H9 (cell line): Measurements from ENCODE around the gene ACCSL. TPM values are rescaled to one million over a fixed set of nuclear protein-coding genes. Genes with fewer than 3 reads are reported as not detected.

Experiments
- DNase-seq: peaks from one replicate; pipeline ENCODE4 v3.0.0-alpha.2; 2017
- H2AFZ ChIP-seq: one replicate; pipeline ENCODE4 v1.6.1; 2013; ENCODE audit warnings: mild to moderate bottlenecking, low read length, control low read depth, moderate library complexity
- H2AK5ac ChIP-seq: 2 replicates; pipeline ENCODE4 v1.6.1; 2013; ENCODE audit warnings: low read length, control low read depth, mixed read lengths; ENCODE audit not compliant: insufficient read length
- H2BK120ac ChIP-seq: one replicate; pipeline ENCODE4 v1.6.1; 2013; ENCODE audit warnings: low read depth, mild to moderate bottlenecking, low read length, control low read depth, inconsistent platforms; ENCODE audit not compliant: poor library complexity, severe bottlenecking
- H2BK12ac ChIP-seq: 2 replicates; pipeline ENCODE4 v1.6.1; 2013; ENCODE audit warnings: low read length, control low read depth, mixed read lengths, low read depth; ENCODE audit not compliant: insufficient read length
- H2BK15ac ChIP-seq: 2 replicates; pipeline ENCODE4 v1.6.1; 2013; ENCODE audit warnings: low read depth, low read length, control low read depth
- H2BK20ac ChIP-seq: one replicate; pipeline ENCODE4 v1.6.1; 2013; ENCODE audit warnings: low read depth, mild to moderate bottlenecking, low read length, control low read depth, inconsistent platforms; ENCODE audit not compliant: poor library complexity, severe bottlenecking
- H2BK5ac ChIP-seq: 2 replicates; pipeline ENCODE4 v1.6.1; 2013; ENCODE audit warnings: low read length, control low read depth, mixed read lengths; ENCODE audit not compliant: insufficient read length
- H3K14ac ChIP-seq: 2 replicates; pipeline ENCODE4 v1.6.1; 2013; ENCODE audit warnings: low read length, control low read depth; ENCODE audit not compliant: insufficient read depth
- H3K18ac ChIP-seq: 2 replicates; pipeline ENCODE4 v1.6.1; 2013; ENCODE audit warnings: low read depth, mild to moderate bottlenecking, mixed read lengths, low read length, control low read depth; ENCODE audit not compliant: insufficient read length
- H3K23ac ChIP-seq: 2 replicates; pipeline ENCODE4 v1.6.1; 2013; ENCODE audit warnings: low read length, control low read depth, mixed read lengths, low read depth; ENCODE audit not compliant: insufficient read length
- H3K23me2 ChIP-seq: 2 replicates; pipeline ENCODE4 v1.6.1; 2013; ENCODE audit warnings: low read depth, mild to moderate bottlenecking, mixed read lengths, low read length, control low read depth; ENCODE audit not compliant: insufficient read length, poor library complexity, severe bottlenecking
- H3K27ac ChIP-seq: 2 replicates; pipeline ENCODE4 v1.5.1; 2013; ENCODE audit warnings: low read length, control low read depth, mixed read lengths, low read depth; ENCODE audit not compliant: insufficient read length
- H3K27me3 ChIP-seq: 2 replicates; pipeline ENCODE4 v1.6.1; 2013; ENCODE audit warnings: low read length, control low read depth, inconsistent platforms; ENCODE audit not compliant: insufficient read depth
- H3K4ac ChIP-seq: 2 replicates; pipeline ENCODE4 v1.6.1; 2013; ENCODE audit warnings: low read depth, mild to moderate bottlenecking, control low read depth, inconsistent platforms, low read length, moderate library complexity
- H3K4me1 ChIP-seq: 2 replicates; pipeline ENCODE4 v1.6.1; 2013; ENCODE audit warnings: low read length, control low read depth, inconsistent platforms; ENCODE audit not compliant: insufficient read depth
- H3K4me2 ChIP-seq: 2 replicates; pipeline ENCODE4 v1.6.1; 2013; ENCODE audit warnings: low read length, control low read depth, mixed read lengths; ENCODE audit not compliant: insufficient read length, insufficient read depth
- H3K56ac ChIP-seq: 2 replicates; pipeline ENCODE4 v1.6.1; 2013; ENCODE audit warnings: low read depth, mild to moderate bottlenecking, mixed read lengths, low read length, control low read depth; ENCODE audit not compliant: insufficient read length
- H3K79me1 ChIP-seq: 2 replicates; pipeline ENCODE4 v1.6.1; 2013; ENCODE audit warnings: low read depth, mild to moderate bottlenecking, moderate library complexity, low read length, control low read depth, inconsistent platforms; ENCODE audit not compliant: insufficient read depth, poor library complexity, severe bottlenecking
- H3K79me2 ChIP-seq: 2 replicates; pipeline ENCODE4 v1.6.1; 2013; ENCODE audit warnings: low read length, control low read depth, inconsistent platforms; ENCODE audit not compliant: insufficient read depth
- H3K9ac ChIP-seq: 2 replicates; pipeline ENCODE4 v1.6.1; 2013; ENCODE audit warnings: low read length, control low read depth, mixed read lengths; ENCODE audit not compliant: insufficient read length; ENCODE audit errors: extremely low read depth
- H3K9me3 ChIP-seq: one replicate; pipeline ENCODE4 v1.6.1; 2013; ENCODE audit warnings: low read depth, low read length, inconsistent platforms; ENCODE audit not compliant: control insufficient read depth
- H3T11ph ChIP-seq: one replicate; pipeline ENCODE4 v1.6.1; 2013; ENCODE audit warnings: mild to moderate bottlenecking, low read length, control low read depth, inconsistent platforms
- H4K20me1 ChIP-seq: one replicate; pipeline ENCODE4 v1.6.1; 2013; ENCODE audit not compliant: control insufficient read depth, insufficient read length, insufficient read depth
- H4K5ac ChIP-seq: 2 replicates; pipeline ENCODE4 v1.6.1; 2013; ENCODE audit warnings: low read depth, mild to moderate bottlenecking, mixed read lengths, low read length, control low read depth; ENCODE audit not compliant: insufficient read length
- H4K8ac ChIP-seq: replicated peaks from 2 replicates; pipeline ENCODE4 v1.6.1; 2013; ENCODE audit warnings: low read length, control low read depth, mixed read lengths, low read depth; ENCODE audit not compliant: insufficient read length
- H4K91ac ChIP-seq: 2 replicates; pipeline ENCODE4 v1.6.1; 2013; ENCODE audit warnings: low read depth, mild to moderate bottlenecking, moderate library complexity, mixed read lengths, low read length, control low read depth; ENCODE audit not compliant: insufficient read length
- H3K27ac Mint-ChIP-seq, 3 experiments: 2 replicates in 2 of 3; 3 replicates in 1 of 3; pipeline ENCODE4 v1.8.0; 2020 to 2021; ENCODE audit warnings: mixed read lengths in 3 of 3, mild to moderate bottlenecking in 1 of 3, moderate library complexity in 1 of 3
- H3K27me3 Mint-ChIP-seq: 2 replicates; pipeline ENCODE4 v1.8.0; 2021; ENCODE audit warnings: low read depth, mild to moderate bottlenecking, moderate library complexity, mixed read lengths
- H3K36me3 Mint-ChIP-seq, 3 experiments: 2 replicates in 2 of 3; 3 replicates in 1 of 3; pipeline ENCODE4 v1.8.0; 2020 to 2021; ENCODE audit warnings: low read depth in 3 of 3, mixed read lengths in 3 of 3; ENCODE audit not compliant: insufficient read depth in 1 of 3
- H3K4me1 Mint-ChIP-seq, 2 experiments: 2 replicates each; pipeline ENCODE4 v1.8.0; 2020; ENCODE audit warnings: mixed read lengths in 2 of 2
- H3K4me3 Mint-ChIP-seq, 2 experiments: 2 replicates in 1 of 2; 3 replicates in 1 of 2; pipeline ENCODE4 v1.8.0; 2020 to 2021; ENCODE audit warnings: mild to moderate bottlenecking in 2 of 2, mixed read lengths in 2 of 2, moderate library complexity in 1 of 2
- H3K9me3 Mint-ChIP-seq, 2 experiments: 2 replicates in 1 of 2; 3 replicates in 1 of 2; pipeline ENCODE4 v1.8.0; 2020; ENCODE audit warnings: mild to moderate bottlenecking in 2 of 2, mixed read lengths in 2 of 2, moderate library complexity in 1 of 2
- WGBS: extraction: QIAGEN DNeasy Blood & Tissue Kit; methylation state at CpG from one replicate; pipeline ENCODE4 v1.1.7; 2013; ENCODE audit warnings: missing lambda C conversion rate, low lambda C conversion rate, mixed read lengths; ENCODE audit not compliant: insufficient read length; ENCODE audit errors: extremely low coverage; 5-methylcytosine and 5-hydroxymethylcytosine counted together
- total RNA-seq: library from RNA; stranded (reverse); gene quantifications from 2 replicates; pipeline ENCODE4 v1.2.1, GENCODE V29; 2021
- TF ChIP-seq, protein P1 (sequence below): fragments of 200-600 bp; sonication (generic); conservative IDR thresholded peaks from 3 replicates; pipeline ENCODE4 v1.8.0; 2021; ENCODE audit warnings: antibody characterized with exemption, mild to moderate bottlenecking

The ACCSL gene
- total RNA-seq, 1 experiment from 2014 or later: not detected

DNA sequence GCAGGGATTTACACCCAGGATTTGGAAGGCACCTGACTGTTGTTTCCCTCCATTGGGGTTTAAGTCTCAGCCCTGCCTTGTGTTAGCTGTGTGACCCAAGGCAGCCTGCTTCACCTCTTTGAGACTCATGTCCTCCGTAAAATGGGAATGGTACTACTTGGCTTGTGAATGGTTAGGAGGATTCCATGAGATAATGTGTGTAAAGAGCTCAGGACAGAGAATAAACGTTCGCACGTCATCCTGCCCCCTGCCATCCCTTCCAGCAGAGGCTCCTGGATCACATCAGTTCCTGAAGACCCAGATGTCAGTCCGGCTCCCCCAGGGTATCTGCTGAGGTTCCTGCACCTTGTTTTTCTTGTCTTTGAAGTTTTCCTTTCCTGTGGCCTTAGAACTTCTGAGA lies 16.8 kb upstream of the ACCSL start:
- Histone ChIP-seq H2BK5ac (no peak overlapping the region), H3T11ph (no peak overlapping the region), H3K23me2 (no peaks in the 10 kb centered on the region), H2AK5ac (no peak overlapping the region), H4K8ac (no peak overlapping the region), H2BK120ac (no peak overlapping the region), H4K5ac (no peak overlapping the region), H2AFZ (no peak overlapping the region), H3K14ac (no peak overlapping the region), H3K4me1 (peaks cover 6% of the 10 kb centered on the region; the same call in 1 of the 2 replicates), H3K79me2 (no peaks in the 10 kb centered on the region), H3K79me1 (no peaks in the 10 kb centered on the region), H3K56ac (no peak overlapping the region), H3K9ac (no peak overlapping the region), H3K4ac (no peak overlapping the region), H3K27ac (no peak overlapping the region), H4K91ac (no peak overlapping the region), H2BK20ac (no peak overlapping the region), H2BK12ac (no peak overlapping the region), H3K23ac (no peak overlapping the region), H2BK15ac (no peak overlapping the region), H3K27me3 (no peaks in the 10 kb centered on the region), H3K9me3 (no peaks in the 10 kb centered on the region), H3K18ac (no peak overlapping the region), H3K4me2 (no peak overlapping the region), H4K20me1 (no peaks in the 10 kb centered on the region)
- Mint-ChIP-seq H3K27ac (no peak overlapping the region), H3K9me3 (peaks cover 3 to 8% of the 10 kb centered on the region in 2 experiments), H3K27me3 (peaks cover 22% of the 10 kb centered on the region), H3K4me1 (peaks cover 25 to 38% of the 10 kb centered on the region in 2 experiments), H3K36me3 (peaks cover 0 to 10% (median 2%) of the 10 kb centered on the region in 3 experiments; a peak in 4 of 7 replicates), H3K4me3 (peak overlapping the region in 1 of 2 experiments; percentile 6; a peak in 1 of 5 replicates)
- TF ChIP-seq, protein P1, sequence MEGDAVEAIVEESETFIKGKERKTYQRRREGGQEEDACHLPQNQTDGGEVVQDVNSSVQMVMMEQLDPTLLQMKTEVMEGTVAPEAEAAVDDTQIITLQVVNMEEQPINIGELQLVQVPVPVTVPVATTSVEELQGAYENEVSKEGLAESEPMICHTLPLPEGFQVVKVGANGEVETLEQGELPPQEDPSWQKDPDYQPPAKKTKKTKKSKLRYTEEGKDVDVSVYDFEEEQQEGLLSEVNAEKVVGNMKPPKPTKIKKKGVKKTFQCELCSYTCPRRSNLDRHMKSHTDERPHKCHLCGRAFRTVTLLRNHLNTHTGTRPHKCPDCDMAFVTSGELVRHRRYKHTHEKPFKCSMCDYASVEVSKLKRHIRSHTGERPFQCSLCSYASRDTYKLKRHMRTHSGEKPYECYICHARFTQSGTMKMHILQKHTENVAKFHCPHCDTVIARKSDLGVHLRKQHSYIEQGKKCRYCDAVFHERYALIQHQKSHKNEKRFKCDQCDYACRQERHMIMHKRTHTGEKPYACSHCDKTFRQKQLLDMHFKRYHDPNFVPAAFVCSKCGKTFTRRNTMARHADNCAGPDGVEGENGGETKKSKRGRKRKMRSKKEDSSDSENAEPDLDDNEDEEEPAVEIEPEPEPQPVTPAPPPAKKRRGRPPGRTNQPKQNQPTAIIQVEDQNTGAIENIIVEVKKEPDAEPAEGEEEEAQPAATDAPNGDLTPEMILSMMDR: no peak
- DNase-seq: no peak
- WGBS: no CpG with 5 or more reads among the region's 5 CpGs
